MM.1S (cell line): ENCODE data around the gene PRTG.
"Not testable (repeated sequence)": the region's sequence is repeated elsewhere in the genome, so short reads cannot be mapped to it uniquely, and the experiment has no call there.

ENCODE experiments used
- DNase-seq: peaks from one replicate; pipeline ENCODE4 v3.0.0-alpha.2; 2015
- H2AFZ ChIP-seq: fragments of 300-600 bp; sonication (generic); 2 replicates; pipeline ENCODE4 v1.6.0; 2016; ENCODE audit warnings: antibody characterized with exemption, low read length
- H3F3A ChIP-seq: fragments of 300-600 bp; sonication (generic); 2 replicates; pipeline ENCODE4 v1.6.1; 2016; ENCODE audit warnings: mild to moderate bottlenecking, antibody characterized with exemption, low read length, moderate library complexity, mixed read lengths; ENCODE audit not compliant: insufficient read depth
- H3K27ac ChIP-seq: fragments of 300-600 bp; sonication (generic); 2 replicates; pipeline ENCODE4 v1.5.1; 2016; ENCODE audit warnings: mild to moderate bottlenecking, low read length
- H3K27me3 ChIP-seq: fragments of 300-600 bp; sonication (generic); replicated peaks from 2 replicates; pipeline ENCODE4 v1.6.0; 2016; ENCODE audit warnings: low read length; ENCODE audit not compliant: insufficient read depth
- H3K36me3 ChIP-seq: fragments of 300-600 bp; sonication (generic); replicated peaks from 2 replicates; pipeline ENCODE4 v1.6.1; 2016; ENCODE audit warnings: mild to moderate bottlenecking, low read length, mixed read lengths; ENCODE audit not compliant: insufficient read depth
- H3K4me1 ChIP-seq: fragments of 300-600 bp; sonication (generic); 2 replicates; pipeline ENCODE4 v1.6.1; 2016; ENCODE audit warnings: low read length, mixed read lengths
- H3K4me2 ChIP-seq: fragments of 300-600 bp; sonication (generic); 2 replicates; pipeline ENCODE4 v1.6.0; 2016; ENCODE audit warnings: low read depth, low read length
- H3K4me3 ChIP-seq: fragments of 300-600 bp; sonication (generic); 2 replicates; pipeline ENCODE4 v1.5.1; 2016; ENCODE audit warnings: low read length, mixed read lengths
- H3K79me2 ChIP-seq: fragments of 300-600 bp; sonication (generic); 2 replicates; pipeline ENCODE4 v1.6.1; 2016; ENCODE audit warnings: mixed run types, low read length, mixed read lengths
- H3K9ac ChIP-seq: fragments of 300-600 bp; sonication (generic); 2 replicates; pipeline ENCODE4 v1.6.1; 2016; ENCODE audit warnings: low read length, mixed read lengths
- H3K9me2 ChIP-seq: fragments of 300-600 bp; sonication (generic); replicated peaks from 2 replicates; pipeline ENCODE4 v1.6.1; 2016; ENCODE audit warnings: mild to moderate bottlenecking, low read length, mixed read lengths; ENCODE audit not compliant: insufficient read depth
- H3K9me3 ChIP-seq: fragments of 300-600 bp; sonication (generic); replicated peaks from 2 replicates; pipeline ENCODE4 v1.6.1; 2016; ENCODE audit warnings: mild to moderate bottlenecking, low read length, mixed read lengths; ENCODE audit not compliant: insufficient read depth
- H4K20me1 ChIP-seq: fragments of 300-600 bp; sonication (generic); 2 replicates; pipeline ENCODE4 v1.6.1; 2016; ENCODE audit warnings: mild to moderate bottlenecking, low read length, moderate library complexity, mixed read lengths; ENCODE audit not compliant: insufficient read depth
- CTCF ChIP-seq: fragments of 300-600 bp; sonication (generic); IDR thresholded peaks from 2 replicates; pipeline ENCODE4 v1.5.1; 2016; ENCODE audit warnings: antibody characterized with exemption, low read length, mixed read lengths
- EZH2 ChIP-seq: fragments of 300-600 bp; sonication (generic); optimal IDR thresholded peaks from 2 replicates; pipeline ENCODE3; 2017; ENCODE audit warnings: low read depth, mild to moderate bottlenecking, antibody characterized with exemption, low read length, mixed read lengths
- EZH2phosphoT487 ChIP-seq: fragments of 300-600 bp; sonication (generic); IDR thresholded peaks from 2 replicates; pipeline ENCODE4 v1.6.1; 2018; ENCODE audit warnings: antibody characterized with exemption, low read length

PRTG gene

GRCh38 chr15:55768670-55769185, 25.8 kb upstream of the PRTG start:
- no peaks in the 10 kb centered on the region for H4K20me1 ChIP-seq
- no peak overlapping the region for H3K4me3 ChIP-seq
- no peaks in the 10 kb centered on the region for H3K9me2 ChIP-seq
- no peaks in the 10 kb centered on the region for H3F3A ChIP-seq
- no peaks in the 10 kb centered on the region for H3K9me3 ChIP-seq
- H3K27ac ChIP-seq, result no peak overlapping the region
- H3K4me2 ChIP-seq, result no peak overlapping the region
- no peak for TF ChIP-seq EZH2phosphoT487
- H3K9ac ChIP-seq, result no peak overlapping the region
- no peak for DNase-seq
- H3K27me3 ChIP-seq, result no peaks in the 10 kb centered on the region
- H3K4me1 ChIP-seq, result no peaks in the 10 kb centered on the region
- no peak overlapping the region for H2AFZ ChIP-seq
- H3K36me3 ChIP-seq, result no peaks in the 10 kb centered on the region
- no peaks in the 10 kb centered on the region for H3K79me2 ChIP-seq

GRCh38 chr15:55766676-55767075, 23.7 kb upstream of the PRTG start:
- Histone ChIP-seq H3K9ac (no peak overlapping the region), H3K4me2 (no peak overlapping the region), H3K4me3 (no peak overlapping the region), H3K27ac (no peak overlapping the region), H3K9me3 (no peaks in the 10 kb centered on the region), H3K27me3 (no peaks in the 10 kb centered on the region), H3F3A (no peaks in the 10 kb centered on the region), H3K36me3 (no peaks in the 10 kb centered on the region), H3K4me1 (no peaks in the 10 kb centered on the region), H3K79me2 (no peaks in the 10 kb centered on the region), H2AFZ (no peak overlapping the region), H3K9me2 (no peaks in the 10 kb centered on the region), H4K20me1 (no peaks in the 10 kb centered on the region)
- no peak for TF ChIP-seq CTCF
- TF ChIP-seq EZH2, result no peak
- no peak for TF ChIP-seq EZH2phosphoT487
- no peak for DNase-seq

GRCh38 chr15:55764398-55764797, 21.4 kb upstream of the PRTG start:
- Histone ChIP-seq H3K4me1 (no peaks in the 10 kb centered on the region), H4K20me1 (no peaks in the 10 kb centered on the region)
- TF ChIP-seq CTCF, result no peak
- no peak for TF ChIP-seq EZH2
- no peak for TF ChIP-seq EZH2phosphoT487

GRCh38 chr15:55758580-55758986, 15.6 kb upstream of the PRTG start:
- no peak for DNase-seq
- no peak for TF ChIP-seq EZH2
- TF ChIP-seq CTCF, result no peak
- no peak for TF ChIP-seq EZH2phosphoT487
- Histone ChIP-seq H3K4me2 (no peak overlapping the region), H3K27me3 (no peaks in the 10 kb centered on the region), H4K20me1 (no peaks in the 10 kb centered on the region), H3F3A (no peaks in the 10 kb centered on the region), H3K4me3 (no peak overlapping the region), H3K9me2 (no peaks in the 10 kb centered on the region), H3K9ac (no peak overlapping the region), H2AFZ (no peak overlapping the region), H3K79me2 (no peaks in the 10 kb centered on the region), H3K27ac (no peak overlapping the region), H3K36me3 (no peaks in the 10 kb centered on the region), H3K9me3 (no peaks in the 10 kb centered on the region), H3K4me1 (no peaks in the 10 kb centered on the region)

More at GRCh38 chr15:55764398-55764797, 21.4 kb upstream of the PRTG start:
- no peak overlapping the region for H3K27ac ChIP-seq
- H3K9me2 ChIP-seq, result no peaks in the 10 kb centered on the region
- no peak overlapping the region for H2AFZ ChIP-seq
- no peak overlapping the region for H3K4me3 ChIP-seq
- H3K4me2 ChIP-seq, result no peak overlapping the region
- H3F3A ChIP-seq, result no peaks in the 10 kb centered on the region
- H3K27me3 ChIP-seq, result no peaks in the 10 kb centered on the region
- DNase-seq, result no peak
- H3K79me2 ChIP-seq, result no peaks in the 10 kb centered on the region
- no peak overlapping the region for H3K9ac ChIP-seq
- H3K9me3 ChIP-seq, result no peaks in the 10 kb centered on the region
- no peaks in the 10 kb centered on the region for H3K36me3 ChIP-seq

- H3K4me3 ChIP-seq, H3K4me2 ChIP-seq, H3K79me2 ChIP-seq, H3K9me2 ChIP-seq, H2AFZ ChIP-seq, H3K27me3 ChIP-seq, DNase-seq, H3K9ac ChIP-seq, H3K36me3 ChIP-seq, H3K9me3 ChIP-seq, H3K27ac ChIP-seq, H4K20me1 ChIP-seq, H3K4me1 ChIP-seq, H3F3A ChIP-seq: not testable (repeated sequence)
These were observed 10.5 kb upstream of the PRTG start for GRCh38 chr15:55753433-55753832.
